ENCODE results near the gene SERPINA4. TPM values are rescaled to one million over a fixed set of nuclear protein-coding genes. Genes with fewer than 3 reads are reported as not detected.

Gene SERPINA4
- total RNA-seq, 1 experiment from 2014 or later = 6.3 TPM

DNA sequence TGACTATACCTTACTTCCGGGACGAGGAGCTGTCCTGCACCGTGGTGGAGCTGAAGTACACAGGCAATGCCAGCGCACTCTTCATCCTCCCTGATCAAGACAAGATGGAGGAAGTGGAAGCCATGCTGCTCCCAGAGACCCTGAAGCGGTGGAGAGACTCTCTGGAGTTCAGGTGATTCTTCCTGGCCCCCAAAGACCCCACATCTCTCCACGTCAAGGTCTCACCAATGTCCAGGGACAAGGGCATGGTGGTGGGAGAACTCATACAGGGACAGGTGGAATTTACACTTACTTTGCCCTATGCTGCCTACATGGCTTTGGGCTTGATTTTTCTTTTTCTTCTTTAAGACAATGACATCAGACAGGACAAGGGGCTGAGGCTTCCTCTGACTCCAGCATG, 58.1 kb downstream of the SERPINA4 start:
- H3K36me3 ChIP-seq (ENCODE audit: control insufficient read depth, insufficient read depth, low read length) = no peaks in the 10 kb centered on the region
- H3K4me1 ChIP-seq = no peaks in the 10 kb centered on the region
- H3K27me3 ChIP-seq (replicated peaks; ENCODE audit: control insufficient read depth, insufficient read depth, low read length) = no peaks in the 10 kb centered on the region
- Mint-ChIP-seq H3K36me3 (ENCODE audit: insufficient read depth, unreplicated experiment) (no peaks in the 10 kb centered on the region), H3K27me3 (ENCODE audit: insufficient read depth, unreplicated experiment) (no peaks in the 10 kb centered on the region), H3K4me3 (ENCODE audit: unreplicated experiment) (no peak overlapping the region), H3K27ac (ENCODE audit: unreplicated experiment) (no peak overlapping the region), H3K9me3 (ENCODE audit: unreplicated experiment) (peaks cover 48% of the 10 kb centered on the region), H3K4me1 (ENCODE audit: low read depth, unreplicated experiment) (no peaks in the 10 kb centered on the region)
- ChIA-PET POLR2A (no interaction called here), CTCF (no interaction called here)
- intact Hi-C loops (cut with micrococcal nuclease; ENCODE audit: unreplicated experiment) = no loop called here
- no peak overlapping the region for H3K4me3 ChIP-seq (ENCODE audit: low read depth, low read length)
- peaks cover 7% of the 10 kb centered on the region for H3K9me3 ChIP-seq
- TF ChIP-seq, protein P1, sequence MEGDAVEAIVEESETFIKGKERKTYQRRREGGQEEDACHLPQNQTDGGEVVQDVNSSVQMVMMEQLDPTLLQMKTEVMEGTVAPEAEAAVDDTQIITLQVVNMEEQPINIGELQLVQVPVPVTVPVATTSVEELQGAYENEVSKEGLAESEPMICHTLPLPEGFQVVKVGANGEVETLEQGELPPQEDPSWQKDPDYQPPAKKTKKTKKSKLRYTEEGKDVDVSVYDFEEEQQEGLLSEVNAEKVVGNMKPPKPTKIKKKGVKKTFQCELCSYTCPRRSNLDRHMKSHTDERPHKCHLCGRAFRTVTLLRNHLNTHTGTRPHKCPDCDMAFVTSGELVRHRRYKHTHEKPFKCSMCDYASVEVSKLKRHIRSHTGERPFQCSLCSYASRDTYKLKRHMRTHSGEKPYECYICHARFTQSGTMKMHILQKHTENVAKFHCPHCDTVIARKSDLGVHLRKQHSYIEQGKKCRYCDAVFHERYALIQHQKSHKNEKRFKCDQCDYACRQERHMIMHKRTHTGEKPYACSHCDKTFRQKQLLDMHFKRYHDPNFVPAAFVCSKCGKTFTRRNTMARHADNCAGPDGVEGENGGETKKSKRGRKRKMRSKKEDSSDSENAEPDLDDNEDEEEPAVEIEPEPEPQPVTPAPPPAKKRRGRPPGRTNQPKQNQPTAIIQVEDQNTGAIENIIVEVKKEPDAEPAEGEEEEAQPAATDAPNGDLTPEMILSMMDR (IDR thresholded peaks at IDR 0.05; ENCODE audit: insufficient read depth in 1 of 2, low read depth in 1 of 2, low read length in 1 of 2, severe bottlenecking in 1 of 2, unreplicated experiment in 1 of 2) = no peak
- BruUV-seq (replicated peaks) = no TSS peak
- no peak for DNase-seq

Other genes with a start within 250 kb of the SERPINA4 start
- gene SERPINA6, start 238.1 kb upstream of the SERPINA4 start, total RNA-seq (2022) = 0.32 and 0.56 TPM in 2 replicates
- not detected in 2 replicates for gene SERPINA2, start 194.7 kb upstream of the SERPINA4 start, total RNA-seq (2022)
- 150 and 178 TPM in 2 replicates for gene SERPINA1, start 172.8 kb upstream of the SERPINA4 start, total RNA-seq (2022)
- gene SERPINA11, start 108.6 kb upstream of the SERPINA4 start, total RNA-seq (2022) = 0.35 and 0.54 TPM in 2 replicates
- not detected in 2 replicates for gene SERPINA9, start 85.2 kb upstream of the SERPINA4 start, total RNA-seq (2022)
- not detected in 2 replicates for gene SERPINA12, start 52.0 kb upstream of the SERPINA4 start, total RNA-seq (2022)
- gene SERPINA5, start 20.0 kb downstream of the SERPINA4 start, total RNA-seq (2022) = 2.2 and 2.6 TPM in 2 replicates
- gene SERPINA3, start 50.9 kb downstream of the SERPINA4 start, total RNA-seq (2022) = 1.3 and 2.3 TPM in 2 replicates
- gene GSC, start 208.7 kb downstream of the SERPINA4 start, total RNA-seq (2022) = 0.26 TPM in 1 of 2 replicates, not detected in the other